Smooth muscle cell (in vitro differentiated cells): ENCODE data around the gene CUEDC2. TPM values are rescaled to one million over a fixed set of nuclear protein-coding genes. Genes with fewer than 3 reads are reported as not detected.

Experiments
- DNase-seq: peaks from one replicate; lab custom pipeline; 2025; ENCODE audit not compliant: unreplicated experiment; lab: John Stamatoyannopoulos, UW
- H2AFZ ChIP-seq: fragments of 200-600 bp; sonication (generic); 2 replicates; pipeline ENCODE4 v1.6.0; 2016; ENCODE audit warnings: antibody characterized with exemption, low read depth, mild to moderate bottlenecking
- H3F3A ChIP-seq: fragments of 200-600 bp; sonication (generic); 2 replicates; pipeline ENCODE4 v1.6.0; 2017; ENCODE audit warnings: antibody characterized with exemption, low read depth
- H3K27ac ChIP-seq: fragments of 200-600 bp; sonication (generic); 2 replicates; pipeline ENCODE4 v1.5.1; 2016; ENCODE audit warnings: low read depth, mild to moderate bottlenecking
- H3K27me3 ChIP-seq: fragments of 200-600 bp; sonication (generic); 2 replicates; pipeline ENCODE4 v1.6.1; 2016; ENCODE audit warnings: low read depth, mild to moderate bottlenecking
- H3K36me3 ChIP-seq: fragments of 200-600 bp; sonication (generic); 2 replicates; pipeline ENCODE4 v1.5.1; 2016; ENCODE audit warnings: low read depth
- H3K4me1 ChIP-seq: fragments of 200-600 bp; sonication (generic); 2 replicates; pipeline ENCODE4 v1.5.1; 2016; ENCODE audit warnings: low read depth
- H3K4me2 ChIP-seq: fragments of 200-600 bp; sonication (generic); 2 replicates; pipeline ENCODE4 v1.6.0; 2016; ENCODE audit warnings: mild to moderate bottlenecking
- H3K4me3 ChIP-seq: fragments of 200-600 bp; sonication (generic); 2 replicates; pipeline ENCODE4 v1.5.1; 2016; ENCODE audit warnings: mild to moderate bottlenecking
- H3K79me2 ChIP-seq: fragments of 200-600 bp; sonication (generic); 2 replicates; pipeline ENCODE4 v1.6.0; 2016; ENCODE audit warnings: low read depth, mild to moderate bottlenecking
- H3K9ac ChIP-seq: fragments of 200-600 bp; sonication (generic); 2 replicates; pipeline ENCODE4 v1.6.0; 2016; ENCODE audit warnings: low read depth
- H3K9me3 ChIP-seq: fragments of 200-600 bp; sonication (generic); replicated peaks from 2 replicates; pipeline ENCODE4 v1.5.1; 2016; ENCODE audit warnings: low read depth
- H4K20me1 ChIP-seq: fragments of 200-600 bp; sonication (generic); 2 replicates; pipeline ENCODE4 v1.6.0; 2016; ENCODE audit warnings: low read depth
- CTCF ChIP-seq: fragments of 200-600 bp; sonication (generic); IDR thresholded peaks from 2 replicates; pipeline ENCODE4 v1.5.1; 2017; ENCODE audit warnings: borderline replicate concordance, mild to moderate bottlenecking, antibody characterized with exemption; ENCODE audit not compliant: insufficient read depth, poor library complexity, severe bottlenecking
- WGBS: methylation state at CpG from one replicate; pipeline ENCODE4 v1.1.7; 2016; ENCODE audit warnings: low lambda C conversion rate; 5-methylcytosine and 5-hydroxymethylcytosine counted together
- polyA plus RNA-seq: library from polyadenylated mRNA; unstranded; fragments of >200 nt; fragmentation: Nextera tagmentation; extraction: Ambion mirVana; gene quantifications from 2 replicates; pipeline ENCODE4 v1.2.1, GENCODE V29; 2016
- total RNA-seq: library from RNA; depleted of rRNA; stranded (reverse); fragments of >200 nt; gene quantifications from 2 replicates; pipeline ENCODE4 v1.2.3, GENCODE V29; 2014

The CUEDC2 gene
- total and polyA plus RNA-seq, 2 experiments from 2014 or later, result 24.7 to 112 TPM

DNA sequence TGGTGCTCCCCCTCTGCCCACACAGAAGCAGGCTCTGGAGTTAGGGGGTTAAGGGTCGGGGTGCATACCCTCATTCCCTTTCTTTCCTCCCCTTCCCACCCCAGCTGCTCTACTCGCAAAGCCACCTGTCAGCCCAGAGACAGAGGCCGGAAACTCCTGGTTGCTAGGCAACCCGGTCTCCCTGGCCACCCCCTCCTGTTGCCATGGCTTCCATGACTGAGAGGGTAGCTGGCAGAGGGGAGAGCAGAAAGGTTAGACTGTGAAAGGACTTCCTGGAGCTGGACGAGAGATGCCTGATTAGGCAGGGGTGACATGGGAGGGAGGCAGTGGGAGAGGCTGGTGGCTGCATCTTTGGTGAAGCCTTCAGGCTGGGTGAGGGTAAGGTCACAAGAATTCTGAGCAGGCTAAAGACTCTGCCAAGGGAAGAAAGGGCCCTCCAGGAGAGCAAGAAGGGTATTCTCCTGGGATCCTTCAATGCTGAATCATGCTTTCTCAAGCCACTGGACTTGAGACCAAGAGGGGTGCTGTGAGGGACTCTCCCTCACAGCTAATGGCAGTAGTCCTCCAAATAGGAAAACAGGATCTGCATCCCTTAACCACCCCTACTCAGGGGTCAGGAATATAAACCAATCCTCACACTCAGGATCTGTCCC, 19.2 kb downstream of the CUEDC2 start:
- H3K4me1 ChIP-seq, result peaks cover 32% of the 10 kb centered on the region
- H3F3A ChIP-seq, result no peaks in the 10 kb centered on the region
- H3K36me3 ChIP-seq, result no peaks in the 10 kb centered on the region
- H3K9ac ChIP-seq, result no peak overlapping the region
- TF ChIP-seq CTCF, result no peak
- DNase-seq, result no peak
- H3K4me2 ChIP-seq, result no peak overlapping the region
- peaks cover 10% of the 10 kb centered on the region for H3K27me3 ChIP-seq
- H3K27ac ChIP-seq, result no peak overlapping the region
- no peaks in the 10 kb centered on the region for H4K20me1 ChIP-seq
- no peaks in the 10 kb centered on the region for H3K79me2 ChIP-seq
- H2AFZ ChIP-seq, result no peak overlapping the region
- no peak overlapping the region for H3K4me3 ChIP-seq
- no peaks in the 10 kb centered on the region for H3K9me3 ChIP-seq
- 43% methylated on average over 5 of the region's 5 CpGs for WGBS

DNA sequence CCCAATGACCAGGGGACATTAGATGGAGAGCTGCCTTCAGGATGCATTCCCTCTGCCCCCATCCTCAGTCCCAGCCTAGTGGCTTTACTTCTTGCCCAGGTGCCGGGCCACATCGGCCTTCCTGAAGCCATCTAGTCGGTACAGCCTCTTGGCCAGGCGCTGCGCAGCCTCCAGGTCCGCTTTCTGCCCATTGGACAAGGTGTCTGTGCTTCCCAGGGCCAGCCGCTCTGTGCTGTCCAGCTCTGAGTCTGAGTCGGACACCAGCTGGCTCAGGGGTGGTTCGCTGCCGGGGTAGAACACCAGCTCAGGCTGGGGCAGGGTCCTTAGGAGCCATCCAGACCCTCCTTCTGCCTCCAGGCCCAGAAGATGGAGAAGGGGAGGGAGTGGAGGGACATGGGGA, 20.1 kb downstream of the CUEDC2 start:
- H3K27me3 ChIP-seq, result peaks cover 3% of the 10 kb centered on the region
- peaks cover 32% of the 10 kb centered on the region for H3K4me1 ChIP-seq
- no peak for TF ChIP-seq CTCF
- peaks cover 5% of the 10 kb centered on the region for H4K20me1 ChIP-seq
- no peak overlapping the region for H3K4me2 ChIP-seq
- H3K9ac ChIP-seq, result no peak overlapping the region
- H3K79me2 ChIP-seq, result no peaks in the 10 kb centered on the region
- no peaks in the 10 kb centered on the region for H3F3A ChIP-seq
- H2AFZ ChIP-seq, result no peak overlapping the region
- H3K36me3 ChIP-seq, result no peaks in the 10 kb centered on the region
- no peak for DNase-seq
- H3K27ac ChIP-seq, result no peak overlapping the region
- H3K9me3 ChIP-seq, result no peaks in the 10 kb centered on the region
- no peak overlapping the region for H3K4me3 ChIP-seq
- WGBS, result 90% methylated on average over 10 of the region's 10 CpGs

DNA sequence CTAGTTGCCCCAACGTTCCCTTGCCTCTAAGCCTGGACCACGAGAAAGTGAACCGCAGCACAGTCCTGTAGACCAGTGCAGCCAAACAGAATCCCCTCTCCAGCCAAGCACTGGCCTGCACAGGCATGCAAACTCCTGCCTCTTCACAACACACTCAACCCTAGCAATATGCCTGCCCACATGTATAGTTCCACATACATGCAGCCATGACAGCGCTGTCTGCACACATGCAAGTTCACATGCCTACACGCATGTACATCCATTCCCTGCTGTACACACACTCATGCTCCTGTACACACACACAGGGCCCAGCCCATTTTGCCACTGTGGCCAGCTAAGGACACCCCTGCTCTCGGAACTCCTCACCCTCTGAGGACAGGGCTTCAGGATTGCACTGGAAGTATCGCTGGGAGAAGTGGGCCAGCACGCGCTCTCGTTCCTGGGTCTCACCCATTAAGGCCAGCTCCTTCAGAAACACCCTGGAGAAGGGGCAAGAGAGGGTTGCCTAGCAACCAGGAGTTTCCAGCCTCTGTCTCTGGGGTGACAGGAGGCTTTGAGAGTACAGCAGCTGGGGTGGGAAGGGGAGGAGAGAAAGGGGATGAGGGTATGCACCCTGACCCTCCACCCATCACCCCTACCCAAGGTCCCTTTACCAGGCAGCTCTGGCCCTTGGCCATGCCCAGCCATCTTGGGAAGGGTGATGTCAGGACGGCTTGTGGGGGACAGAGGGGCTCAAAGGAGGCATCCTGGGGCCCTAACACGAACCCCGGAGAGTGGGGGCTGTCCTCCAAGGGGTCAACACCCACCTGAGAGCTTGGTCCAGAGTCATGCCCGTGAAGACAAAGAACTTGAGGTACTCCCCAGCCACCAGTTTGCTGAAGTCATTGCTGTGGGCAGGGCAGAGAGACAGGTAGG, 20.8 kb downstream of the CUEDC2 start:
- no peak for TF ChIP-seq CTCF
- no peaks in the 10 kb centered on the region for H3K27me3 ChIP-seq
- no peak overlapping the region for H3K27ac ChIP-seq
- no peaks in the 10 kb centered on the region for H3F3A ChIP-seq
- H3K4me3 ChIP-seq, result peak overlapping the region; percentile 73
- no peak for DNase-seq
- H2AFZ ChIP-seq, result no peak overlapping the region
- H3K9ac ChIP-seq, result no peak overlapping the region
- H3K79me2 ChIP-seq, result no peaks in the 10 kb centered on the region
- peaks cover 8% of the 10 kb centered on the region for H4K20me1 ChIP-seq
- H3K4me2 ChIP-seq, result no peak overlapping the region
- no peaks in the 10 kb centered on the region for H3K36me3 ChIP-seq
- no peaks in the 10 kb centered on the region for H3K9me3 ChIP-seq
- 90% methylated on average over 14 of the region's 14 CpGs for WGBS
- H3K4me1 ChIP-seq, result peaks cover 32% of the 10 kb centered on the region
